ENCODE data around the gene TRIOBP.

TRIOBP gene

DNA sequence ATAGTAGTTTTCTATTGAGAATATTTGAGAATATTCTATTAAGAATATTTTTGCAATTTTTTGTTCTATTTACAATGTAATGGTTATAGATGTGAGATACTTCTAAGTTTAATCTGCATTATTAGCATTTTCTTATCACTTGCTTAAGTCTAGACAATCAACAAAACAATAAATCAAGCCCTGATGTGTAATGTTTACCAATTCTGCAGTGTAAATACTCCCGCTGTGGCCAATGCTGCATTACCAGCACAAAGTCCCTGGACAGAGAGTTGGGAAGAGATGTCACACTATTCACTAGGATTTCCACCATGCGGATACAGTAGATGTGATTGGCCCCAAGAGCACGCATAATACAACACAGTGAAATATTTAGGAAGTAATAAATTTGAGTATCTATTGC lies 63.3 kb downstream of the TRIOBP start:
- TF ChIP-seq, protein P1, sequence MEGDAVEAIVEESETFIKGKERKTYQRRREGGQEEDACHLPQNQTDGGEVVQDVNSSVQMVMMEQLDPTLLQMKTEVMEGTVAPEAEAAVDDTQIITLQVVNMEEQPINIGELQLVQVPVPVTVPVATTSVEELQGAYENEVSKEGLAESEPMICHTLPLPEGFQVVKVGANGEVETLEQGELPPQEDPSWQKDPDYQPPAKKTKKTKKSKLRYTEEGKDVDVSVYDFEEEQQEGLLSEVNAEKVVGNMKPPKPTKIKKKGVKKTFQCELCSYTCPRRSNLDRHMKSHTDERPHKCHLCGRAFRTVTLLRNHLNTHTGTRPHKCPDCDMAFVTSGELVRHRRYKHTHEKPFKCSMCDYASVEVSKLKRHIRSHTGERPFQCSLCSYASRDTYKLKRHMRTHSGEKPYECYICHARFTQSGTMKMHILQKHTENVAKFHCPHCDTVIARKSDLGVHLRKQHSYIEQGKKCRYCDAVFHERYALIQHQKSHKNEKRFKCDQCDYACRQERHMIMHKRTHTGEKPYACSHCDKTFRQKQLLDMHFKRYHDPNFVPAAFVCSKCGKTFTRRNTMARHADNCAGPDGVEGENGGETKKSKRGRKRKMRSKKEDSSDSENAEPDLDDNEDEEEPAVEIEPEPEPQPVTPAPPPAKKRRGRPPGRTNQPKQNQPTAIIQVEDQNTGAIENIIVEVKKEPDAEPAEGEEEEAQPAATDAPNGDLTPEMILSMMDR (conservative IDR thresholded peaks at IDR 0.05): no peak
- TF ChIP-seq ZFX (IDR thresholded peaks at IDR 0.05): no peak
- H3K27ac ChIP-seq: no peak overlapping the region

DNA sequence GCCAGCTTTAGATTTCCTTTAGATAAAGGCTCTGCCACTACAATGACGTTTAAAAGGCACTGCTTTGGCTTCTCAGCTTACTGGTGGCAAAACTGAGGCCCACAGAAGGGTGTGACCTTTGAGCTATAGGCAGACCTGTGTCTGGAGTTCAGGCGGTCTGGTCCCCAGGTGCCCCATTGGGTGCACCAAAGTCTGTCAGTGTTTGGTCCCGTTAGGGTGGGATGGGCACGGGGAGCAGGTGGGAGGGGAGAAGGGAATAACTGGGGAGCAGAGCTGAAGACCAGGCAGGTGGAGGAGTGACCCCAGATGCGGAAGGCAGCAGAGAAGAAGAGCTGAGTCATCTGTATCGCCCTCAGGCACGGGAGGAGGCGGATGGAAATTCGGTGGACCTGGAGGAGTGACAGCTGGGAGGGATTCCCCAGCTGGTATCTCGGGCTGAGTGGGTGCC lies 65.6 kb downstream of the TRIOBP start:
- no peak overlapping the region for H3K27ac ChIP-seq
- no peak for TF ChIP-seq ZFX (IDR thresholded peaks at IDR 0.05)
- TF ChIP-seq, protein P1 (conservative IDR thresholded peaks at IDR 0.05): no peak

DNA sequence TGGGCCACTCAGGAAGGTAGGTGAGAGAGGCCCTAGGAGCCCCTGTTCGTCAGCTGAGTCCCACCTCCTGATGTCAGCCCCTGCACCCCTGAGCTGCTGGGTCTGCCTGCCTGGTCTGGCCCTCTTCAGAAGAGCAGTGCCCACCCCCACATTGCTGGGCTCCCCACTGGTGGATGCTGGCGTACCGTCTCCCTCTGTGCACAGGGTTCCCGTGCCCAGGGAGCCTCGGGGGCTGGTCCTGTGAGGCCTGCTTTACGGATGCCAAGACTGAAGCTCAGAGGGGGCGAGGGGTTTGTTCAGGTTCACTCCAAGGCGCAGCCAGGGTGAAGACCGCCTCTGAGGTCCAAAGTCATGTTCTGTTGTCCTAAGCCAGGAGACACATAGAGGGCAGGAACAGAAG lies 66.2 kb downstream of the TRIOBP start:
- no peak overlapping the region for H3K27ac ChIP-seq
- no peak for TF ChIP-seq ZFX (IDR thresholded peaks at IDR 0.05)
- TF ChIP-seq, protein P1 (conservative IDR thresholded peaks at IDR 0.05): no peak

DNA sequence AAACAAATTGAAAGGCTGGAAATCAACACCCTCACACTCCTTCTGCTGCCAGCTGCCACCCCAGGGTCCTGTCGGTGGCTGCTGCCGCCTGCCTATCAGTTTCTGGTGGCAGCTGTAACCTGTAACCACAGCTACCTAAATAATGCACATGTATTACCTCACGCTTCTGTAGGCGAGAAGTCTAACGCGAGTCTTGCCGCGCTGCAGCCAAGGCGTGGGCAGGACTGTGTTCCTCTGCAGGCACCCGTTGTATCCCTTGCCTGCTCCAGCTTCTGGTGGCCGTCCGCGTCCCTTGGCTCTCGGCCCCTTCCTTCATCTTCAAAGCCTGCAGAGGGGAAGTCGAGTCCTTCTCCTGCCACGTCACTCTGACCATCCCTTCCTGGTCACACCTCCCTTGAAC lies 66.8 kb downstream of the TRIOBP start:
- TF ChIP-seq, protein P1 (conservative IDR thresholded peaks at IDR 0.05): no peak
- TF ChIP-seq ZFX (IDR thresholded peaks at IDR 0.05): no peak
- no peak overlapping the region for H3K27ac ChIP-seq

DNA sequence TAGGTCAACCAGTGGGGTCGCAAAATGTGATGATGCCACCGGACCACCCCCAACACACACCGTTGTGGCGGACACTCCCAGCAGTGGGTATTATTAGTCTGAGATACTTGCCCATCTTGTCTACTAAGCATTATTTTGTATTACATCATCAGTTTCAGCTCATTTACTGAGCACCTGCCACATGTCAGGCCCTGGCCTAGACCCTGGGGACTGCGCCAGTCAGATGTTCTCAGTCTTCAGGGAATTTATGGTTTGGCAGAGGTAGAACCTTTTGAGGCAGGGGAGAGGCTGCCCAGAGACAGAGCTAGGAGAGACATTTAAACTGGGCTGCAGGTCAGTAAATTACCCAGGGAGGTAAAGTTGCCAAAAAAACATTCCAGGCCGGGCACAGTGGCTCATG lies 67.8 kb downstream of the TRIOBP start:
- TF ChIP-seq ZFX (IDR thresholded peaks at IDR 0.05): no peak
- TF ChIP-seq, protein P1 (conservative IDR thresholded peaks at IDR 0.05): no peak

DNA sequence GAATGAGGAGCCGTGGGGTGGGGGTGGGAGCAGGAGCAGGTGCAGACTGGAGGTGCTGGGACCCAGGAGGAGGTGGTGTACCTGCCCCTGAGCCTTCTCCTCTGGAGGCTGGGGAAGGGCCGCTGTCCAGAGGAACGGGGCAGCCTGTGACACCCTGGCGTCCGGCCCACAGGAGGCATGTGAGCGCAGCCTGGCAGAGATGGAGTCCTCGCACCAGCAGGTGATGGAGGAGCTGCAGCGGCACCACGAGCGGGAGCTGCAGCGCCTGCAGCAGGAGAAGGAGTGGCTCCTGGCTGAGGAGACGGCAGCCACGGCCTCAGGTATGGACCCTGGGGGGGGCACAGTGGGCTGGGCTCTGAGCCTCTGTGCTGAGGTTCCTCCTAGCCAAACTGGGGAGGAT lies 68.7 kb downstream of the TRIOBP start:
- no peak overlapping the region for H3K27ac ChIP-seq
- TF ChIP-seq ZFX (IDR thresholded peaks at IDR 0.05): no peak
- TF ChIP-seq, protein P1 (conservative IDR thresholded peaks at IDR 0.05): no peak

More for the DNA sequence above, 67.8 kb downstream of the TRIOBP start:
- no peak overlapping the region for H3K27ac ChIP-seq

DNA sequence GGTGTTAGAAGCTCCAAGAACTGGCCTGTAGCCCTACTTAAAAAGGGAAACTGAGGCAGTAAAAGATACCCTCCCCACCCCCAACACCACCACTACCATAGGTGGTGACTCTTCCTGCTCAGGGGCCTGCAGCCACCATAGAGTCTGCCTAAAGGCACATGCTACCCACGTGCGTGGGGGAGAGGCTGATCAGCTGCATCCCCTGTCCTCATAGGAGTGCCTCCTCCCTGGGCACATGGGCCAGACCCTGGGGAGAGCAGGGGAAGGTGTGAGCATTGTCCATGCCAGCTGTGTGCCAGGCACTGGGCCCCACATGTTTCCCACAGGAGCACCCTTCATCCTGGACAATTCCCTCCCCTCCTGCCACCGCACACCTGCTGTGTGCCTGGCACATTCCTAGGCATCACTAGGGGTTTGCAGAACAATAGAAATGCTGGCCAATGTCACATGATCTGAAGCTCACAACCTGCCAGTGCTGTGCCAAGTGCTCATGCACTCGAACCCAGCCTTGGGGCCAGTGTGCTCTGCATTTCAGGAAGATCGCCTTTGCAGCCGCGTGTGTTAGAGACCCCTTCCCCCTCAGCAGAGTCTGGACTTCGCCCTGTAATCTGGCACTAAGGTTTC lies 69.2 kb downstream of the TRIOBP start:
- H3K27ac ChIP-seq: no peak overlapping the region
- no peak for TF ChIP-seq ZFX (IDR thresholded peaks at IDR 0.05)
- TF ChIP-seq, protein P1 (conservative IDR thresholded peaks at IDR 0.05): no peak
